Ishikawa (cell line): ENCODE results near the gene MAL.

ENCODE experiments used
- CEBPB ChIP-seq: IDR thresholded peaks from 2 replicates; pipeline ENCODE4 v1.6.1; 2012
- CREB1 ChIP-seq: IDR thresholded peaks from 2 replicates; pipeline ENCODE4 v1.6.1; 2012; ENCODE audit warnings: low read depth
- EGR1 ChIP-seq: IDR thresholded peaks from 2 replicates; pipeline ENCODE4 v1.6.1; 2012
- EP300 ChIP-seq: IDR thresholded peaks from 2 replicates; pipeline ENCODE4 v1.6.1; 2012; ENCODE audit warnings: borderline replicate concordance
- FOXM1 ChIP-seq: IDR thresholded peaks from 2 replicates; pipeline ENCODE4 v1.6.1; 2012; ENCODE audit warnings: low read depth, borderline replicate concordance
- MAX ChIP-seq: IDR thresholded peaks from 2 replicates; pipeline ENCODE4 v1.6.1; 2012
- NFIC ChIP-seq: IDR thresholded peaks from 2 replicates; pipeline ENCODE4 v1.6.1; 2012
- RAD21 ChIP-seq: IDR thresholded peaks from 2 replicates; pipeline ENCODE4 v1.6.1; 2012; ENCODE audit warnings: low read depth
- REST ChIP-seq: IDR thresholded peaks from 2 replicates; pipeline ENCODE4 v1.6.1; 2012; ENCODE audit warnings: low read depth, mild to moderate bottlenecking
- TAF1 ChIP-seq: IDR thresholded peaks from 2 replicates; pipeline ENCODE4 v1.6.1; 2012; ENCODE audit warnings: low read depth, mild to moderate bottlenecking
- TCF12 ChIP-seq: IDR thresholded peaks from 2 replicates; pipeline ENCODE4 v1.6.1; 2012; ENCODE audit warnings: low read depth
- TEAD4 ChIP-seq: IDR thresholded peaks from 2 replicates; pipeline ENCODE4 v1.6.1; 2012
- USF1 ChIP-seq: IDR thresholded peaks from 2 replicates; pipeline ENCODE4 v1.6.1; 2012
- YY1 ChIP-seq: IDR thresholded peaks from 2 replicates; pipeline ENCODE4 v1.6.1; 2012; ENCODE audit warnings: low read depth
- ZBTB7A ChIP-seq: IDR thresholded peaks from 2 replicates; pipeline ENCODE4 v1.6.1; 2012; ENCODE audit warnings: low read depth

Gene MAL

GRCh38 chr2:95018301-95018700 lies 7.2 kb upstream of the MAL start:
- TF ChIP-seq EP300: no peak
- no peak for TF ChIP-seq EGR1
- no peak for TF ChIP-seq CEBPB
- no peak for TF ChIP-seq NFIC
- TF ChIP-seq FOXM1: no peak
- no peak for TF ChIP-seq REST
- no peak for TF ChIP-seq MAX
- no peak for TF ChIP-seq CREB1
- TF ChIP-seq ZBTB7A: no peak
- TF ChIP-seq TCF12: no peak
- no peak for TF ChIP-seq USF1
- TF ChIP-seq YY1: no peak
- TF ChIP-seq TEAD4: no peak
- no peak for TF ChIP-seq RAD21
- TF ChIP-seq TAF1: no peak

- TF ChIP-seq YY1: no peak
- no peak for TF ChIP-seq MAX
- no peak for TF ChIP-seq EGR1
- no peak for TF ChIP-seq ZBTB7A
- TF ChIP-seq CEBPB: no peak
- no peak for TF ChIP-seq REST
- no peak for TF ChIP-seq TEAD4
- TF ChIP-seq USF1: no peak
- TF ChIP-seq FOXM1: no peak
- no peak for TF ChIP-seq NFIC
- TF ChIP-seq EP300: no peak
- TF ChIP-seq RAD21: no peak
- no peak for TF ChIP-seq CREB1
- no peak for TF ChIP-seq TCF12
- TF ChIP-seq TAF1: no peak
Measured at GRCh38 chr2:95018861-95019550, 6.5 kb upstream of the MAL start.

- TF ChIP-seq TCF12: no peak
- TF ChIP-seq NFIC: peak; percentile 61
Measured at GRCh38 chr2:95019572-95019971, 5.9 kb upstream of the MAL start.

GRCh38 chr2:95020275-95021022 lies 5.1 kb upstream of the MAL start:
- TF ChIP-seq CREB1: no peak
- peak; percentile 72 for TF ChIP-seq EP300
- TF ChIP-seq YY1: peak; percentile 45; the same call in 1 of the 2 replicates
- peak; percentile 44 for TF ChIP-seq MAX
- TF ChIP-seq CEBPB: no peak
- no peak for TF ChIP-seq FOXM1
- TF ChIP-seq TEAD4: peak; percentile 81
- peak; percentile 80 for TF ChIP-seq TCF12
- no peak for TF ChIP-seq EGR1
- no peak for TF ChIP-seq USF1
- no peak for TF ChIP-seq TAF1
- TF ChIP-seq NFIC: peak; percentile 79
- peak; percentile 61; the same call in 1 of the 2 replicates for TF ChIP-seq ZBTB7A
- no peak for TF ChIP-seq REST
- 0 out of 2 replicates have a peak, but pooled peaks have one; percentile 2 for TF ChIP-seq RAD21
